Activated naive CD4-positive, alpha-beta T cell treated with Interleukin-2 at 50 U/mL for 16 hours (primary cell): Measurements from ENCODE around the gene GLI3.

Experiments used
- DNase-seq: peaks from one replicate; pipeline ENCODE4 v3.0.0-alpha.2; 2020

Gene GLI3

GRCh38 chr7:41911792-41912191 lies 325.2 kb downstream of the GLI3 start:
- no peak for DNase-seq
